ENCODE results near the gene REP15.

- TF ChIP-seq CTCF (conservative IDR thresholded peaks at IDR 0.05 in 1 of 2, IDR thresholded peaks at IDR 0.05 in 1 of 2; ENCODE audit: low read depth in 1 of 2, low read length in 2 of 2), result no peak
- no peak for TF ChIP-seq EZH2 (IDR thresholded peaks at IDR 0.05; ENCODE audit: low read length, missing control alignments)
Measured at GRCh38 chr12:27653661-27654060, 42.6 kb upstream of the REP15 start.

All from fibroblast of lung (primary cell).